Hepatocyte (in vitro differentiated cells): ENCODE data around the gene ATP1A4. TPM values are rescaled to one million over a fixed set of nuclear protein-coding genes. Genes with fewer than 3 reads are reported as not detected.

Source experiments
- DNase-seq: peaks from one replicate; pipeline ENCODE4 v3.0.0-alpha.2; 2016; ENCODE audit warnings: low spot score
- H2AFZ ChIP-seq: fragments of 200-600 bp; sonication (generic); 2 replicates; pipeline ENCODE4 v1.6.0; 2016; ENCODE audit warnings: antibody characterized with exemption, mild to moderate bottlenecking
- H3K27ac ChIP-seq: fragments of 200-600 bp; sonication (generic); 2 replicates; pipeline ENCODE4 v1.5.1; 2016; ENCODE audit warnings: mild to moderate bottlenecking
- H3K27me3 ChIP-seq: fragments of 200-600 bp; sonication (generic); 2 replicates; pipeline ENCODE4 v1.6.1; 2016
- H3K36me3 ChIP-seq: fragments of 200-600 bp; sonication (generic); replicated peaks from 2 replicates; pipeline ENCODE4 v1.5.1; 2016; ENCODE audit warnings: low read depth; ENCODE audit not compliant: insufficient read depth
- H3K4me1 ChIP-seq: fragments of 200-600 bp; sonication (generic); 2 replicates; pipeline ENCODE4 v1.5.1; 2016; ENCODE audit warnings: mild to moderate bottlenecking, moderate library complexity; ENCODE audit not compliant: insufficient read depth
- H3K4me2 ChIP-seq: fragments of 200-600 bp; sonication (generic); 2 replicates; pipeline ENCODE4 v1.6.0; 2016
- H3K4me3 ChIP-seq: fragments of 200-600 bp; sonication (generic); 2 replicates; pipeline ENCODE4 v1.5.1; 2016; ENCODE audit warnings: mild to moderate bottlenecking
- H3K79me2 ChIP-seq: fragments of 200-600 bp; sonication (generic); 2 replicates; pipeline ENCODE4 v1.6.0; 2017; ENCODE audit warnings: mild to moderate bottlenecking
- H3K9me2 ChIP-seq: fragments of 200-600 bp; sonication (generic); replicated peaks from 2 replicates; pipeline ENCODE4 v1.6.0; 2017; ENCODE audit warnings: mild to moderate bottlenecking; ENCODE audit not compliant: insufficient read depth
- H3K9me3 ChIP-seq: fragments of 200-600 bp; sonication (generic); 2 replicates; pipeline ENCODE4 v1.5.1; 2016; ENCODE audit warnings: low read depth, mild to moderate bottlenecking
- H4K20me1 ChIP-seq: fragments of 200-600 bp; sonication (generic); 2 replicates; pipeline ENCODE4 v1.6.0; 2016; ENCODE audit warnings: mild to moderate bottlenecking; ENCODE audit not compliant: insufficient read depth, poor library complexity, severe bottlenecking
- EZH2 ChIP-seq: fragments of 200-600 bp; sonication (generic); IDR thresholded peaks from 2 replicates; pipeline ENCODE4 v1.6.1; 2016; ENCODE audit warnings: antibody characterized with exemption, mild to moderate bottlenecking, borderline replicate concordance
- EZH2phosphoT487 ChIP-seq: fragments of 200-600 bp; sonication (generic); IDR thresholded peaks from one replicate; pipeline ENCODE4 v1.6.1; 2018; ENCODE audit warnings: antibody characterized with exemption, mild to moderate bottlenecking, low read depth, moderate library complexity; ENCODE audit not compliant: unreplicated experiment, severe bottlenecking
- WGBS: methylation state at CpG from one replicate; pipeline ENCODE4 v1.1.6; 2016; ENCODE audit warnings: low lambda C conversion rate; ENCODE audit errors: missing lambda C conversion rate; 5-methylcytosine and 5-hydroxymethylcytosine counted together
- polyA plus RNA-seq: library from polyadenylated mRNA; unstranded; fragments of >200 nt; fragmentation: Nextera tagmentation; extraction: Ambion mirVana; gene quantifications from 2 replicates; pipeline ENCODE4 v1.2.1, GENCODE V29; 2016
- total RNA-seq: library from RNA; depleted of rRNA; stranded (reverse); fragments of >200 nt; gene quantifications from 2 replicates; pipeline ENCODE4 v1.2.3, GENCODE V29; 2014
- TF ChIP-seq, protein P1 (sequence below): fragments of 200-600 bp; sonication (generic); IDR thresholded peaks from 2 replicates; pipeline ENCODE4 v1.5.1; 2016; ENCODE audit warnings: antibody characterized with exemption, mild to moderate bottlenecking; ENCODE audit not compliant: poor library complexity

Gene ATP1A4
- total RNA-seq (0.68 and 4.4 TPM in 2 replicates), polyA plus RNA-seq (0.45 and 2.2 TPM in 2 replicates)

DNA sequence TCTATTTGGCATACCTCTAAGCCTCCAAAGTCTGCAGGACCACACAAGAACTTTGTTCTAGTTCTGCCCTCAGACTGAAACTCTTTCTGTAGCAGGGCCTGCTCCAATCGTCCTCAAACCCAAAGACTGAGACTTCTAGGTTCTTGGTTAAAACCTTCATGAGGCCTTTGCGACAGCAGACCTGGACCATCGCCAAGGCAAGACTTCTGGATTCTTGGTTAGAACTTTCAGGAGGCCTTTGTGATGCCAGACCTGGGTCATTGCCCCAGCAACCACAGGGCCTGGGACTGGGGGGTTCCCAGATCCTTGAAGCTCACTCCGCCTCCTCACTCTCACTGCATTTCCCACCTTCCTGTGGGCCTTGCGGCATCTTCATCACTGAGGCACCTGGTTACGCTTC is at the start of gene ATP1A4:
Gene ATP1A4, plus strand, starts transcription at position 301 of the 400 bp plus-strand sequence. CDS start 438 bp downstream, outside the sequence.
- no peak within 1 kb of the TSS for H3K27ac ChIP-seq
- H3K36me3 ChIP-seq, result no peaks in the 10 kb centered on the region
- H4K20me1 ChIP-seq, result no peaks in the 10 kb centered on the region
- TF ChIP-seq EZH2phosphoT487 (no peak), EZH2 (no peak)
- TF ChIP-seq, protein P1, sequence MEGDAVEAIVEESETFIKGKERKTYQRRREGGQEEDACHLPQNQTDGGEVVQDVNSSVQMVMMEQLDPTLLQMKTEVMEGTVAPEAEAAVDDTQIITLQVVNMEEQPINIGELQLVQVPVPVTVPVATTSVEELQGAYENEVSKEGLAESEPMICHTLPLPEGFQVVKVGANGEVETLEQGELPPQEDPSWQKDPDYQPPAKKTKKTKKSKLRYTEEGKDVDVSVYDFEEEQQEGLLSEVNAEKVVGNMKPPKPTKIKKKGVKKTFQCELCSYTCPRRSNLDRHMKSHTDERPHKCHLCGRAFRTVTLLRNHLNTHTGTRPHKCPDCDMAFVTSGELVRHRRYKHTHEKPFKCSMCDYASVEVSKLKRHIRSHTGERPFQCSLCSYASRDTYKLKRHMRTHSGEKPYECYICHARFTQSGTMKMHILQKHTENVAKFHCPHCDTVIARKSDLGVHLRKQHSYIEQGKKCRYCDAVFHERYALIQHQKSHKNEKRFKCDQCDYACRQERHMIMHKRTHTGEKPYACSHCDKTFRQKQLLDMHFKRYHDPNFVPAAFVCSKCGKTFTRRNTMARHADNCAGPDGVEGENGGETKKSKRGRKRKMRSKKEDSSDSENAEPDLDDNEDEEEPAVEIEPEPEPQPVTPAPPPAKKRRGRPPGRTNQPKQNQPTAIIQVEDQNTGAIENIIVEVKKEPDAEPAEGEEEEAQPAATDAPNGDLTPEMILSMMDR, result no peak
- no peaks in the 10 kb centered on the region for H3K9me3 ChIP-seq
- 86% methylated on average over 6 of the region's 6 CpGs for WGBS
- H3K9me2 ChIP-seq, result no peaks in the 10 kb centered on the region
- DNase-seq, result no peak
- H2AFZ ChIP-seq, result no peak within 1 kb of the TSS
- no peak within 1 kb of the TSS for H3K4me2 ChIP-seq
- no peaks in the 10 kb centered on the region for H3K79me2 ChIP-seq
- H3K27me3 ChIP-seq, result no peaks in the 10 kb centered on the region
- H3K4me1 ChIP-seq, result no peaks in the 10 kb centered on the region
- H3K4me3 ChIP-seq, result no peak within 1 kb of the TSS

- DNase-seq, result no peak
- no peak for TF ChIP-seq EZH2phosphoT487
- TF ChIP-seq, protein P1, result no peak
- TF ChIP-seq EZH2, result no peak
- H3K27ac ChIP-seq, result peak overlapping the region; percentile 21
Observed at GRCh38 chr1:160101717-160102522, 49.5 kb upstream of the ATP1A4 start.

GRCh38 chr1:160103658-160104408 is 47.6 kb upstream of the ATP1A4 start:
- Histone ChIP-seq H3K9me3 (no peaks in the 10 kb centered on the region), H3K79me2 (no peaks in the 10 kb centered on the region), H3K27ac (peak overlapping the region; percentile 22), H3K4me1 (peaks cover 17% of the 10 kb centered on the region), H3K27me3 (no peaks in the 10 kb centered on the region), H3K36me3 (no peaks in the 10 kb centered on the region), H3K4me3 (no peak overlapping the region), H3K9me2 (no peaks in the 10 kb centered on the region), H4K20me1 (no peaks in the 10 kb centered on the region), H3K4me2 (no peak overlapping the region), H2AFZ (no peak overlapping the region)
- TF ChIP-seq EZH2phosphoT487 (no peak), EZH2 (no peak)
- TF ChIP-seq, protein P1, result no peak
- 54% methylated on average over 6 of the region's 6 CpGs for WGBS
- DNase-seq, result no peak

More at GRCh38 chr1:160101717-160102522, 49.5 kb upstream of the ATP1A4 start:
- Histone ChIP-seq H2AFZ (no peak overlapping the region), H3K36me3 (no peaks in the 10 kb centered on the region), H3K79me2 (peaks cover 12% of the 10 kb centered on the region), H3K9me3 (no peaks in the 10 kb centered on the region), H3K4me1 (peaks cover 25% of the 10 kb centered on the region), H3K4me3 (no peak overlapping the region), H3K27me3 (no peaks in the 10 kb centered on the region), H3K4me2 (peak overlapping the region; percentile 59), H3K9me2 (no peaks in the 10 kb centered on the region), H4K20me1 (no peaks in the 10 kb centered on the region)
- WGBS, result 76% methylated on average over 9 of the region's 9 CpGs
